IMR-90 (cell line): Measurements from ENCODE around the gene NCOR1. TPM values are rescaled to one million over a fixed set of nuclear protein-coding genes. Genes with fewer than 3 reads are reported as not detected.

ENCODE experiments used
- ATAC-seq: fragments of 200-7000 bp; cut with Tn5 transposase; 2 replicates; pipeline ENCODE4 v1.9.1; 2020; ENCODE audit warnings: low read depth, mild to moderate bottlenecking, moderate library complexity
- BruUV-seq: library from RNA; stranded (reverse); fragments of 400-500 nt; replicated peaks from 2 replicates; lab custom pipeline; 2021; lab: Mats Ljungman, UMichigan
- CTCF ChIA-PET: fragments of 300-600 bp; formaldehyde crosslinking; extraction: SDS; loops from one replicate; lab custom pipeline; 2021; ENCODE audit warnings: antibody characterized with exemption; lab: Yijun Ruan, JAX
- POLR2A ChIA-PET: fragments of 300-600 bp; sonication (Branson Sonifier 250); formaldehyde crosslinking; loops from one replicate; lab custom pipeline; 2022; ENCODE audit warnings: antibody characterized with exemption; ENCODE audit not compliant: unreplicated experiment; lab: Charles Lee
- DNase-seq: peaks from one replicate; pipeline ENCODE4 v3.0.0; 2013
- H2AFZ ChIP-seq: replicated peaks from 2 replicates; pipeline ENCODE3; 2013; ENCODE audit warnings: low read length, mild to moderate bottlenecking; ENCODE audit not compliant: poor library complexity
- H2AK5ac ChIP-seq: 2 replicates; pipeline ENCODE4 v1.6.1; 2013; ENCODE audit warnings: low read depth, low read length, inconsistent platforms
- H2AK9ac ChIP-seq: replicated peaks from 2 replicates; pipeline ENCODE3; 2013; ENCODE audit warnings: mild to moderate bottlenecking, low read depth, low read length, moderate library complexity; ENCODE audit not compliant: poor library complexity
- H2BK120ac ChIP-seq: 2 replicates; pipeline ENCODE4 v1.6.1; 2013; ENCODE audit warnings: low read depth, low read length, inconsistent platforms
- H2BK15ac ChIP-seq: 3 replicates; pipeline ENCODE4 v1.6.1; 2013; ENCODE audit warnings: low read depth, low read length, inconsistent platforms
- H2BK20ac ChIP-seq: 2 replicates; pipeline ENCODE4 v1.6.1; 2013; ENCODE audit warnings: low read depth, mild to moderate bottlenecking, inconsistent platforms, low read length, moderate library complexity
- H2BK5ac ChIP-seq: 2 replicates; pipeline ENCODE4 v1.6.1; 2013; ENCODE audit warnings: mild to moderate bottlenecking, low read depth, low read length, inconsistent platforms; ENCODE audit not compliant: poor library complexity, severe bottlenecking
- H3K14ac ChIP-seq: replicated peaks from 2 replicates; pipeline ENCODE4 v1.6.1; 2013; ENCODE audit warnings: low read depth, low read length, inconsistent platforms
- H3K18ac ChIP-seq: 2 replicates; pipeline ENCODE4 v1.6.1; 2013; ENCODE audit warnings: low read depth, low read length, control low read depth
- H3K23ac ChIP-seq: 2 replicates; pipeline ENCODE4 v1.6.1; 2013; ENCODE audit warnings: low read depth, low read length, inconsistent platforms
- H3K27ac ChIP-seq: 2 replicates; pipeline ENCODE4 v1.5.1; 2013; ENCODE audit warnings: mild to moderate bottlenecking, control low read depth, low read length; ENCODE audit not compliant: insufficient read depth
- H3K27me3 ChIP-seq: 2 replicates; pipeline ENCODE4 v1.6.1; 2013; ENCODE audit warnings: low read length; ENCODE audit not compliant: control insufficient read depth, insufficient read depth
- H3K36me3 ChIP-seq: 2 replicates; pipeline ENCODE4 v1.6.1; 2013; ENCODE audit warnings: low read length, mixed read lengths; ENCODE audit not compliant: control insufficient read depth, insufficient read depth
- H3K4ac ChIP-seq: 2 replicates; pipeline ENCODE4 v1.6.1; 2013; ENCODE audit warnings: low read depth, low read length, inconsistent platforms
- H3K4me1 ChIP-seq: 2 replicates; pipeline ENCODE4 v1.6.1; 2013; ENCODE audit warnings: low read length, mixed read lengths; ENCODE audit not compliant: control insufficient read depth, insufficient read depth
- H3K4me2 ChIP-seq: 2 replicates; pipeline ENCODE4 v1.6.1; 2013; ENCODE audit warnings: low read depth, mild to moderate bottlenecking, control low read depth, low read length, moderate library complexity
- H3K4me3 ChIP-seq: 2 replicates; pipeline ENCODE4 v1.5.1; 2013; ENCODE audit warnings: low read depth, mild to moderate bottlenecking, control low read depth, low read length, moderate library complexity; ENCODE audit not compliant: insufficient read depth
- H3K56ac ChIP-seq: 2 replicates; pipeline ENCODE4 v1.6.1; 2013; ENCODE audit warnings: low read length, inconsistent platforms; ENCODE audit not compliant: insufficient read depth; ENCODE audit errors: extremely low read depth
- H3K79me1 ChIP-seq, 2 experiments: 2 replicates each; pipeline ENCODE4 v1.6.1; 2013; ENCODE audit warnings: low read length in 2 of 2, inconsistent platforms in 1 of 2, low read depth in 1 of 2
- H3K9ac ChIP-seq: 2 replicates; pipeline ENCODE4 v1.6.1; 2013; ENCODE audit warnings: low read depth, low read length, control low read depth
- H3K9me1 ChIP-seq: 2 replicates; pipeline ENCODE4 v1.6.1; 2013; ENCODE audit warnings: low read length, inconsistent platforms; ENCODE audit not compliant: insufficient read depth
- H3K9me3 ChIP-seq: 2 replicates; pipeline ENCODE4 v1.6.1; 2013; ENCODE audit warnings: low read length; ENCODE audit not compliant: control insufficient read depth, insufficient read depth
- H4K20me1 ChIP-seq: 2 replicates; pipeline ENCODE4 v1.6.1; 2013; ENCODE audit warnings: low read length, inconsistent platforms; ENCODE audit not compliant: insufficient read depth
- H4K5ac ChIP-seq: 2 replicates; pipeline ENCODE4 v1.6.1; 2013; ENCODE audit warnings: mild to moderate bottlenecking, low read depth, low read length, control low read depth
- H4K8ac ChIP-seq, 2 experiments: 2 replicates each; pipeline ENCODE4 v1.6.1; 2013; ENCODE audit warnings: low read depth in 2 of 2, low read length in 2 of 2, control low read depth in 1 of 2, inconsistent platforms in 1 of 2
- H4K91ac ChIP-seq: 2 replicates; pipeline ENCODE4 v1.6.1; 2013; ENCODE audit warnings: low read depth, low read length, inconsistent platforms; ENCODE audit not compliant: insufficient read depth
- CEBPB ChIP-seq: IDR thresholded peaks from 2 replicates; pipeline ENCODE4 v1.6.1; 2012; ENCODE audit warnings: low read depth, low read length, improper control_type of control experiment
- CHD1 ChIP-seq: IDR thresholded peaks from 2 replicates; pipeline ENCODE4 v1.6.1; 2012; ENCODE audit warnings: low read depth, low read length, improper control_type of control experiment
- FOS ChIP-seq: fragments of 150-350 bp; IDR thresholded peaks from 2 replicates; pipeline ENCODE4 v1.6.1; 2016; ENCODE audit warnings: low read depth, low read length
- MAFK ChIP-seq: IDR thresholded peaks from 2 replicates; pipeline ENCODE4 v1.6.1; 2012; ENCODE audit warnings: low read depth, low read length, improper control_type of control experiment
- MAZ ChIP-seq: IDR thresholded peaks from 2 replicates; pipeline ENCODE4 v1.6.1; 2012; ENCODE audit warnings: low read depth, mild to moderate bottlenecking, low read length, improper control_type of control experiment, moderate library complexity, borderline replicate concordance
- NFE2L2 ChIP-seq: fragments of 150-350 bp; IDR thresholded peaks from 2 replicates; pipeline ENCODE4 v1.6.1; 2016; ENCODE audit warnings: low read depth, mild to moderate bottlenecking, low read length
- RAD21 ChIP-seq: IDR thresholded peaks from 2 replicates; pipeline ENCODE4 v1.6.1; 2012; ENCODE audit warnings: low read length, improper control_type of control experiment
- WGBS, 2 experiments: methylation state at CpG; one replicate each; pipeline versions ENCODE4 v1.1.5 to v1.1.7; 2013; ENCODE audit warnings: missing lambda C conversion rate in 2 of 2; ENCODE audit not compliant: insufficient read length in 1 of 2; ENCODE audit errors: extremely low coverage in 2 of 2; 5-methylcytosine and 5-hydroxymethylcytosine counted together
- dilution Hi-C: fragments of 300-500 bp; cut with HindIII; formaldehyde crosslinking; loops from one replicate; pipeline ENCODE4 v1.14.3; 2018; ENCODE audit warnings: low sequenced_read_pairs; ENCODE audit not compliant: unreplicated experiment
- in situ Hi-C: fragments of 300-500 bp; cut with MboI; formaldehyde crosslinking; loops from 3 replicates; pipeline ENCODE4 v1.14.3; 2019; ENCODE audit warnings: low sequenced_read_pairs, inconsistent platforms, mixed read lengths
- intact Hi-C: fragments of 100-400 bp; cut with micrococcal nuclease; formaldehyde crosslinking; loops from 2 replicates; pipeline ENCODE4 v1.10.0; 2022
- polyA plus RNA-seq, 3 experiments: library from polyadenylated mRNA; depleted of rRNA; stranded (reverse); fragments of >200 nt; gene quantifications; 2 replicates each; pipeline ENCODE4 v1.2.3, GENCODE V29; 2012; ENCODE audit warnings: low replicate concordance in 1 of 3
- total RNA-seq: library from RNA; depleted of rRNA; stranded (reverse); fragments of >200 nt; gene quantifications from 2 replicates; pipeline ENCODE4 v1.2.3, GENCODE V29; 2012
- TF ChIP-seq, protein P1 (sequence below): conservative IDR thresholded peaks from 2 replicates; pipeline ENCODE4 v1.5.1; 2012; ENCODE audit warnings: mild to moderate bottlenecking, low read depth, low read length, improper control_type of control experiment
- TF ChIP-seq, protein P2 (sequence below): fragments of 150-350 bp; IDR thresholded peaks from 2 replicates; pipeline ENCODE4 v1.6.1; 2017; ENCODE audit warnings: mild to moderate bottlenecking, antibody characterized with exemption, low read length, low read depth

Gene NCOR1
- total and polyA plus RNA-seq, 2 of the 4 experiments (the other 2 are of a cell fraction), result 54.5 to 80.3 TPM

DNA sequence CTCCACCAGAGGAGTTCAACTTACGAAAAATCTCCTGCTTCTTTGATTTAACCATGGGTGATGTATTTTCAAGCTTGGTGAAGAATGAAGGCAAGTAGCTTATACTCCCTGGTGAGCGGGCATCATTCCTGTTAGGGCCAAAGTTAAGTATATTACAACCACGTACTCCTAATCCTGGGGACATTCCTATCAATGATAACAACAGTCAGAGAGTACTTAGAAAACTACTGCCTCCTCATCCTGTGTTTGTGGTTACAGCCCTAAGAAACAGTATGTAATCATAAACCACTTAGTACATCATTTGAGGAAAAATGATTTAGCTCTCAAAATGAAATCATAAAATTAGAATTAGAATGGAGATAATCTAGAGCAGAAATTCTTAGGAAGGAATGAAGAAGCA lies 168.4 kb downstream of the NCOR1 start:
- ChIA-PET POLR2A (no interaction called here), CTCF (no interaction called here)
- no peak overlapping the region for H3K4me3 ChIP-seq
- H2AFZ ChIP-seq, result no peak overlapping the region
- peaks cover 10% of the 10 kb centered on the region for H3K9me1 ChIP-seq
- H3K9ac ChIP-seq, result no peak overlapping the region
- dilution Hi-C loops (no loop called here), in situ Hi-C loops (no loop called here), intact Hi-C loops (no loop called here)
- no peak overlapping the region for H3K23ac ChIP-seq
- ATAC-seq (no peak), DNase-seq (peak; percentile 13)
- H2AK9ac ChIP-seq, result no peak overlapping the region
- no peak overlapping the region for H3K4ac ChIP-seq
- no peaks in the 10 kb centered on the region for H3K4me1 ChIP-seq
- H3K36me3 ChIP-seq, result peaks cover 39% of the 10 kb centered on the region
- no peaks in the 10 kb centered on the region for H3K9me3 ChIP-seq
- TF ChIP-seq FOS (no peak), MAFK (no peak), CEBPB (no peak), MAZ (no peak), CHD1 (no peak), RAD21 (no peak), NFE2L2 (no peak)
- TF ChIP-seq, protein P1, sequence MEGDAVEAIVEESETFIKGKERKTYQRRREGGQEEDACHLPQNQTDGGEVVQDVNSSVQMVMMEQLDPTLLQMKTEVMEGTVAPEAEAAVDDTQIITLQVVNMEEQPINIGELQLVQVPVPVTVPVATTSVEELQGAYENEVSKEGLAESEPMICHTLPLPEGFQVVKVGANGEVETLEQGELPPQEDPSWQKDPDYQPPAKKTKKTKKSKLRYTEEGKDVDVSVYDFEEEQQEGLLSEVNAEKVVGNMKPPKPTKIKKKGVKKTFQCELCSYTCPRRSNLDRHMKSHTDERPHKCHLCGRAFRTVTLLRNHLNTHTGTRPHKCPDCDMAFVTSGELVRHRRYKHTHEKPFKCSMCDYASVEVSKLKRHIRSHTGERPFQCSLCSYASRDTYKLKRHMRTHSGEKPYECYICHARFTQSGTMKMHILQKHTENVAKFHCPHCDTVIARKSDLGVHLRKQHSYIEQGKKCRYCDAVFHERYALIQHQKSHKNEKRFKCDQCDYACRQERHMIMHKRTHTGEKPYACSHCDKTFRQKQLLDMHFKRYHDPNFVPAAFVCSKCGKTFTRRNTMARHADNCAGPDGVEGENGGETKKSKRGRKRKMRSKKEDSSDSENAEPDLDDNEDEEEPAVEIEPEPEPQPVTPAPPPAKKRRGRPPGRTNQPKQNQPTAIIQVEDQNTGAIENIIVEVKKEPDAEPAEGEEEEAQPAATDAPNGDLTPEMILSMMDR, result no peak
- TF ChIP-seq, protein P2, sequence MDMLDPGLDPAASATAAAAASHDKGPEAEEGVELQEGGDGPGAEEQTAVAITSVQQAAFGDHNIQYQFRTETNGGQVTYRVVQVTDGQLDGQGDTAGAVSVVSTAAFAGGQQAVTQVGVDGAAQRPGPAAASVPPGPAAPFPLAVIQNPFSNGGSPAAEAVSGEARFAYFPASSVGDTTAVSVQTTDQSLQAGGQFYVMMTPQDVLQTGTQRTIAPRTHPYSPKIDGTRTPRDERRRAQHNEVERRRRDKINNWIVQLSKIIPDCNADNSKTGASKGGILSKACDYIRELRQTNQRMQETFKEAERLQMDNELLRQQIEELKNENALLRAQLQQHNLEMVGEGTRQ, result no peak
- peaks cover 40 to 65% of the 10 kb centered on the region in 2 experiments for H3K79me1 ChIP-seq
- H4K20me1 ChIP-seq, result no peaks in the 10 kb centered on the region; the same call in 1 of the 2 replicates
- no peak overlapping the region for H3K27ac ChIP-seq
- no peaks in the 10 kb centered on the region for H3K27me3 ChIP-seq
- no peak overlapping the region for H4K91ac ChIP-seq
- no peak overlapping the region for H3K56ac ChIP-seq
- no peak overlapping the region for H3K18ac ChIP-seq
- H2BK20ac ChIP-seq, result no peak overlapping the region
- no peak overlapping the region for H3K4me2 ChIP-seq
- no peak overlapping the region for H2BK15ac ChIP-seq
- BruUV-seq, result no TSS peak
- H3K14ac ChIP-seq, result no peak overlapping the region
- H2BK120ac ChIP-seq, result no peak overlapping the region
- no peak overlapping the region for H2AK5ac ChIP-seq
- no peak overlapping the region for H4K5ac ChIP-seq
- no peak overlapping the region for H2BK5ac ChIP-seq
- WGBS, 2 experiments, result no CpG with 5 or more reads among the region's 3 CpGs
- H4K8ac ChIP-seq, result no peak overlapping the region
